NCI-H345 treated with DMSO at 0.1 percent for 48 hours (cell line): ENCODE data around the gene HEG1.

Experiments used
- DNase-seq: peaks from one replicate; lab custom pipeline; 2025; ENCODE audit not compliant: unreplicated experiment; lab: John Stamatoyannopoulos, UW

Gene HEG1

GRCh38 chr3:124918524-124918923, 137.3 kb downstream of the HEG1 start:
- DNase-seq: no peak

- no peak for DNase-seq
Measured at GRCh38 chr3:124916837-124917409, 138.9 kb downstream of the HEG1 start.
